Measurements from ENCODE around the gene VPS13D.

- TF ChIP-seq POLR2AphosphoS5 (IDR thresholded peaks at IDR 0.05; ENCODE audit: low read depth, low read length) (no peak), TCF7L2 (IDR thresholded peaks at IDR 0.05; ENCODE audit: low read depth, low read length) (no peak)
- TF ChIP-seq, protein P1, sequence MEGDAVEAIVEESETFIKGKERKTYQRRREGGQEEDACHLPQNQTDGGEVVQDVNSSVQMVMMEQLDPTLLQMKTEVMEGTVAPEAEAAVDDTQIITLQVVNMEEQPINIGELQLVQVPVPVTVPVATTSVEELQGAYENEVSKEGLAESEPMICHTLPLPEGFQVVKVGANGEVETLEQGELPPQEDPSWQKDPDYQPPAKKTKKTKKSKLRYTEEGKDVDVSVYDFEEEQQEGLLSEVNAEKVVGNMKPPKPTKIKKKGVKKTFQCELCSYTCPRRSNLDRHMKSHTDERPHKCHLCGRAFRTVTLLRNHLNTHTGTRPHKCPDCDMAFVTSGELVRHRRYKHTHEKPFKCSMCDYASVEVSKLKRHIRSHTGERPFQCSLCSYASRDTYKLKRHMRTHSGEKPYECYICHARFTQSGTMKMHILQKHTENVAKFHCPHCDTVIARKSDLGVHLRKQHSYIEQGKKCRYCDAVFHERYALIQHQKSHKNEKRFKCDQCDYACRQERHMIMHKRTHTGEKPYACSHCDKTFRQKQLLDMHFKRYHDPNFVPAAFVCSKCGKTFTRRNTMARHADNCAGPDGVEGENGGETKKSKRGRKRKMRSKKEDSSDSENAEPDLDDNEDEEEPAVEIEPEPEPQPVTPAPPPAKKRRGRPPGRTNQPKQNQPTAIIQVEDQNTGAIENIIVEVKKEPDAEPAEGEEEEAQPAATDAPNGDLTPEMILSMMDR (IDR thresholded peaks at IDR 0.05): no peak
Measured at GRCh38 chr1:12249181-12249580, 19.4 kb downstream of the VPS13D start.

Data from Panc1 (cell line).